Suprapubic skin (tissue), 3 donors: ENCODE data around the gene SCFD2.

Experiments
- CTCF ChIP-seq, 2 donors: fragments of 200-600 bp in 1 of 2; fragments of 450-650 bp in 1 of 2; sonication (generic) in 1 of 2; IDR thresholded peaks; one replicate each; pipeline ENCODE4 v1.5.1; 2016 to 2019; ENCODE audit warnings: antibody characterized with exemption in 2 of 2, mild to moderate bottlenecking in 1 of 2, moderate library complexity in 1 of 2
- POLR2A ChIP-seq, 2 donors: fragments of 450-650 bp; IDR thresholded peaks; one replicate each; pipeline ENCODE4 v1.6.1; 2017; ENCODE audit warnings: antibody characterized with exemption in 2 of 2, mild to moderate bottlenecking in 2 of 2, moderate library complexity in 2 of 2

GRCh38 chr4:52879471-52879870, 486.4 kb downstream of the SCFD2 start:
- TF ChIP-seq POLR2A (IDR thresholded peaks at IDR 0.05), result no peak
- TF ChIP-seq CTCF (IDR thresholded peaks at IDR 0.05), result no peak
